ENCODE data around the gene RAB9A.

- no peak for TF ChIP-seq CTCF (IDR thresholded peaks at IDR 0.05)
- TF ChIP-seq POLR2AphosphoS5 (IDR thresholded peaks at IDR 0.05; ENCODE audit: low read depth, low read length): no peak
- no peak for TF ChIP-seq SIN3A (IDR thresholded peaks at IDR 0.05; ENCODE audit: borderline replicate concordance, insufficient read depth, low read depth, low read length)
These were observed 53.7 kb downstream of the RAB9A start for GRCh38 chrX:13742397-13743176.
